HCT116 (cell line): ENCODE results near the gene GLMP. TPM values are rescaled to one million over a fixed set of nuclear protein-coding genes. Genes with fewer than 3 reads are reported as not detected.

Experiments used
- ATAC-seq: fragments of 200-7000 bp; cut with Tn5 transposase; 2 replicates; pipeline ENCODE4 v1.9.1; 2020; ENCODE audit warnings: mild to moderate bottlenecking, moderate library complexity
- BruUV-seq: library from RNA; stranded (reverse); fragments of 400-500 nt; replicated peaks from 2 replicates; lab custom pipeline; 2021; lab: Mats Ljungman, UMichigan
- CTCF ChIA-PET: fragments of 300-600 bp; sonication (Branson Sonifier 250); formaldehyde crosslinking; loops from one replicate; lab custom pipeline; 2021; ENCODE audit warnings: antibody characterized with exemption; lab: Charles Lee
- POLR2A ChIA-PET: fragments of 300-600, 350-600 bp; sonication (Branson Sonifier 250); formaldehyde crosslinking; loops from one replicate; lab custom pipeline; 2021; ENCODE audit warnings: antibody characterized with exemption; lab: Charles Lee
- RAD21 ChIA-PET, 2 experiments: fragments of 300-600 bp; sonication (Branson Sonifier 250); formaldehyde crosslinking; loops; one replicate each; lab custom pipeline; 2023; ENCODE audit warnings: low total read pairs in 2 of 2; ENCODE audit not compliant: uncharacterized antibody in 2 of 2, unreplicated experiment in 2 of 2, low non-redundant PET in 1 of 2; lab: Charles Lee
- DNase-seq: peaks from one replicate; pipeline ENCODE4 v3.0.0-alpha.2; 2010; ENCODE audit warnings: low read depth, low spot score
- H2AFZ ChIP-seq: fragments of 200-600 bp; shearing (Covaris generic), sonication (generic); 2 replicates; pipeline ENCODE4 v1.6.1; 2017; ENCODE audit warnings: low read depth, mixed run types, mixed read lengths, antibody characterized with exemption, low read length; ENCODE audit not compliant: poor library complexity, severe bottlenecking
- H3K27ac ChIP-seq: 2 replicates; pipeline ENCODE4 v1.5.1; 2012; ENCODE audit warnings: low read depth, low read length
- H3K27me3 ChIP-seq: fragments of 200-600 bp; sonication (generic); 2 replicates; pipeline ENCODE4 v1.6.1; 2016; ENCODE audit warnings: mixed run types, low read length, mixed read lengths; ENCODE audit not compliant: insufficient read depth
- H3K36me3 ChIP-seq, 2 experiments: fragments of 200-500 bp in 1 of 2; fragments of 200-600 bp in 1 of 2; sonication (Bioruptor generic) in 1 of 2; sonication (generic) in 1 of 2; 2 replicates each; pipeline versions ENCODE4 v1.5.1 to v1.6.1; 2014 to 2016; ENCODE audit warnings: low read length in 2 of 2, inconsistent platforms in 1 of 2, mixed read lengths in 1 of 2, mixed run types in 1 of 2; ENCODE audit not compliant: insufficient read depth in 2 of 2, control insufficient read depth in 1 of 2
- H3K4me1 ChIP-seq, 2 experiments: fragments of 200-600 bp in 1 of 2; sonication (generic) in 1 of 2; 2 replicates each; pipeline versions ENCODE4 v1.5.1 to v1.6.1; 2012 to 2017; ENCODE audit warnings: low read length in 2 of 2, inconsistent platforms in 1 of 2, mild to moderate bottlenecking in 1 of 2, mixed read lengths in 1 of 2, mixed run types in 1 of 2, moderate library complexity in 1 of 2; ENCODE audit not compliant: insufficient read depth in 2 of 2, control insufficient read depth in 1 of 2
- H3K4me2 ChIP-seq: fragments of 200-600 bp; sonication (generic); 2 replicates; pipeline ENCODE4 v1.6.1; 2017; ENCODE audit warnings: mixed run types, low read length, mixed read lengths
- H3K4me3 ChIP-seq, 2 experiments: fragments of 200-600 bp in 1 of 2; sonication (generic) in 1 of 2; replicated peaks in 1 of 2; 2 replicates each; pipeline ENCODE4 v1.5.1; 2011 to 2016; ENCODE audit warnings: low read length in 2 of 2, control low read depth in 1 of 2, low read depth in 1 of 2, mild to moderate bottlenecking in 1 of 2, mixed read lengths in 1 of 2, mixed run types in 1 of 2
- H3K79me2 ChIP-seq: fragments of 200-600 bp; sonication (generic); 2 replicates; pipeline ENCODE4 v1.6.1; 2017; ENCODE audit warnings: mild to moderate bottlenecking, mixed run types, low read length, moderate library complexity, mixed read lengths; ENCODE audit not compliant: insufficient read depth
- H3K9ac ChIP-seq: fragments of 200-600 bp; sonication (generic); 2 replicates; pipeline ENCODE4 v1.6.1; 2016; ENCODE audit warnings: low read length, mixed read lengths
- H3K9me2 ChIP-seq: fragments of 200-600 bp; sonication (generic), shearing (Covaris generic); 2 replicates; pipeline ENCODE4 v1.6.1; 2017; ENCODE audit warnings: mixed run types, mild to moderate bottlenecking, moderate library complexity; ENCODE audit not compliant: insufficient read depth
- H3K9me3 ChIP-seq, 2 experiments: fragments of 200-500 bp in 1 of 2; fragments of 200-600 bp in 1 of 2; sonication (Bioruptor generic) in 1 of 2; sonication (generic) in 1 of 2; 2 replicates each; pipeline ENCODE4 v1.6.1; 2014 to 2017; ENCODE audit warnings: low read length in 2 of 2, mixed read lengths in 2 of 2, inconsistent platforms in 1 of 2, low read depth in 1 of 2, mild to moderate bottlenecking in 1 of 2, mixed run types in 1 of 2, moderate library complexity in 1 of 2; ENCODE audit not compliant: control insufficient read depth in 1 of 2, insufficient read depth in 1 of 2
- H4K20me1 ChIP-seq: fragments of 200-600 bp; sonication (generic), shearing (Covaris generic); 2 replicates; pipeline ENCODE4 v1.6.1; 2017; ENCODE audit warnings: mixed run types, mild to moderate bottlenecking, moderate library complexity; ENCODE audit not compliant: insufficient read depth
- ATF3 ChIP-seq: IDR thresholded peaks from 2 replicates; pipeline ENCODE4 v1.6.1; 2012
- CBX3 ChIP-seq: IDR thresholded peaks from 2 replicates; pipeline ENCODE4 v1.6.1; 2012; ENCODE audit warnings: low read depth
- CEBPB ChIP-seq: IDR thresholded peaks from 2 replicates; pipeline ENCODE4 v1.6.1; 2012; ENCODE audit warnings: low read depth
- CTCF ChIP-seq, 3 experiments: fragments of 200-600 bp in 1 of 3; sonication (generic) in 1 of 3; IDR thresholded peaks in 2 of 3; conservative IDR thresholded peaks in 1 of 3; 2 replicates each; pipeline ENCODE4 v1.5.1; 2012 to 2017; ENCODE audit warnings: low read depth in 2 of 3, low read length in 2 of 3, antibody characterized with exemption in 1 of 3, borderline replicate concordance in 1 of 3, control low read depth in 1 of 3, mild to moderate bottlenecking in 1 of 3, mixed read lengths in 1 of 3, mixed run types in 1 of 3, moderate library complexity in 1 of 3; ENCODE audit not compliant: insufficient read depth in 1 of 3
- EGR1 ChIP-seq: IDR thresholded peaks from 2 replicates; pipeline ENCODE4 v1.6.1; 2012; ENCODE audit warnings: low read depth
- ELF1 ChIP-seq: IDR thresholded peaks from 2 replicates; pipeline ENCODE4 v1.6.1; 2012; ENCODE audit warnings: low read depth, borderline replicate concordance
- EZH2 ChIP-seq: fragments of 200-600 bp; sonication (generic); IDR thresholded peaks from 2 replicates; pipeline ENCODE4 v1.6.1; 2017; ENCODE audit warnings: antibody characterized with exemption, mixed run types
- EZH2phosphoT487 ChIP-seq: fragments of 200-600 bp; IDR thresholded peaks from 2 replicates; pipeline ENCODE4 v1.6.1; 2018; ENCODE audit warnings: antibody characterized with exemption, borderline replicate concordance
- FOSL1 ChIP-seq: IDR thresholded peaks from 2 replicates; pipeline ENCODE4 v1.6.1; 2012; ENCODE audit warnings: low read depth
- JUND ChIP-seq: IDR thresholded peaks from 2 replicates; pipeline ENCODE4 v1.6.1; 2012
- MAX ChIP-seq: IDR thresholded peaks from 2 replicates; pipeline ENCODE4 v1.6.1; 2012
- POLR2A ChIP-seq: IDR thresholded peaks from 2 replicates; pipeline ENCODE4 v1.7.0; 2011; ENCODE audit warnings: borderline replicate concordance; ENCODE audit not compliant: insufficient read depth, insufficient read length; ENCODE audit errors: extremely low read depth
- SP1 ChIP-seq: IDR thresholded peaks from 2 replicates; pipeline ENCODE4 v1.6.1; 2012; ENCODE audit warnings: low read depth
- SRF ChIP-seq: IDR thresholded peaks from 2 replicates; pipeline ENCODE4 v1.6.1; 2012; ENCODE audit warnings: low read depth
- TCF7L2 ChIP-seq: IDR thresholded peaks from 2 replicates; pipeline ENCODE4 v1.7.0; 2011; ENCODE audit warnings: borderline replicate concordance, inconsistent platforms; ENCODE audit not compliant: insufficient read depth, insufficient read length; ENCODE audit errors: extremely low read depth
- YY1 ChIP-seq: IDR thresholded peaks from 2 replicates; pipeline ENCODE4 v1.6.1; 2011; ENCODE audit warnings: low read length, low read depth, moderate library complexity, mild to moderate bottlenecking; ENCODE audit not compliant: insufficient replicate concordance; ENCODE audit errors: extremely low read depth
- ZBTB33 ChIP-seq: IDR thresholded peaks from 2 replicates; pipeline ENCODE4 v1.6.1; 2011; ENCODE audit warnings: mild to moderate bottlenecking, low read length, moderate library complexity; ENCODE audit not compliant: insufficient replicate concordance; ENCODE audit errors: extremely low read depth
- ZFX ChIP-seq: fragments of 450-650 bp; IDR thresholded peaks from 2 replicates; pipeline ENCODE4 v1.6.1; 2017
- ZNF274 ChIP-seq: fragments of 200-500 bp; sonication (Bioruptor generic); IDR thresholded peaks from 2 replicates; pipeline ENCODE4 v1.6.1; 2014; ENCODE audit warnings: mild to moderate bottlenecking, low read depth, low read length, inconsistent platforms
- intact Hi-C: fragments of 100-400 bp; cut with micrococcal nuclease; formaldehyde crosslinking; loops from 2 replicates; pipeline ENCODE4 v1.10.0; 2022
- total RNA-seq: library from RNA; stranded (reverse); gene quantifications from one replicate; pipeline ENCODE4 v1.2.1, GENCODE V29; 2021; ENCODE audit not compliant: unreplicated experiment

GLMP gene
- total RNA-seq, 1 experiment from 2014 or later, result 27.8 TPM

GRCh38 chr1:156244712-156245111 is 50.8 kb downstream of the GLMP start:
- ATAC-seq, result no peak
- Histone ChIP-seq H3K27me3 (no peaks in the 10 kb centered on the region), H3K4me3 (no peak overlapping the region), H3K4me1 (peaks cover 14 to 31% of the 10 kb centered on the region in 2 experiments), H4K20me1 (peaks cover 3% of the 10 kb centered on the region; the same call in 1 of the 2 replicates), H3K36me3 (peaks cover 2 to 5% of the 10 kb centered on the region in 2 experiments; a peak in 1 of 4 replicates), H3K79me2 (no peaks in the 10 kb centered on the region), H3K9ac (no peak overlapping the region), H3K4me2 (no peak overlapping the region), H2AFZ (no peak overlapping the region), H3K9me3 (no peaks in the 10 kb centered on the region), H3K9me2 (no peaks in the 10 kb centered on the region), H3K27ac (no peak overlapping the region)
- intact Hi-C loops, result no loop called here
- ChIA-PET POLR2A (no interaction called here), CTCF (no interaction called here), RAD21 (no interaction called here)
- no TSS peak for BruUV-seq
- DNase-seq, result no peak
- TF ChIP-seq ATF3, result no peak
- no peak for TF ChIP-seq CEBPB
- TF ChIP-seq YY1, result no peak
- TF ChIP-seq ELF1, result no peak
- TF ChIP-seq SRF, result no peak
- TF ChIP-seq POLR2A, result no peak
- TF ChIP-seq CBX3, result no peak
- TF ChIP-seq MAX, result no peak
- no peak for TF ChIP-seq EZH2phosphoT487
- no peak for TF ChIP-seq EZH2
- no peak for TF ChIP-seq SP1
- TF ChIP-seq TCF7L2, result no peak
- TF ChIP-seq ZFX, result no peak
- TF ChIP-seq JUND, result no peak
- TF ChIP-seq FOSL1, result no peak
- no peak for TF ChIP-seq ZBTB33
- TF ChIP-seq ZNF274, result no peak
- TF ChIP-seq EGR1, result no peak
- TF ChIP-seq CTCF (IDR thresholded peaks at IDR 0.05 in 2 of 3, conservative IDR thresholded peaks at IDR 0.05 in 1 of 3; ENCODE audit: borderline replicate concordance in 1 of 3, insufficient read depth in 1 of 3, low read depth in 2 of 3, low read length in 2 of 3), result no peak
